Left renal cortex interstitium (tissue), 4 donors: Measurements from ENCODE around the gene OLIG2. TPM values are rescaled to one million over a fixed set of nuclear protein-coding genes. Genes with fewer than 3 reads are reported as not detected.

Experiments
- DNase-seq, 4 donors: peaks; one replicate each; pipeline ENCODE4 v3.0.0-alpha.2; 2013; ENCODE audit warnings: low read depth in 4 of 4, low spot score in 2 of 4, missing footprints in 1 of 4
- polyA plus RNA-seq, 4 donors: library from polyadenylated mRNA; unstranded; fragments of 120-200 nt; gene quantifications; one replicate each; pipeline ENCODE4 v1.2.1, GENCODE V29; 2013; ENCODE audit not compliant: insufficient read length in 4 of 4

Gene OLIG2
- polyA plus RNA-seq, 4 donors = 0.33 TPM; not detected in 3

GRCh38 chr21:33019885-33020557, 5.7 kb upstream of the OLIG2 start:
- DNase-seq = no peak

- DNase-seq = no peak
Measured at GRCh38 chr21:33020558-33021100, 5.1 kb upstream of the OLIG2 start.

GRCh38 chr21:33021150-33021549, 4.6 kb upstream of the OLIG2 start:
- no peak for DNase-seq

GRCh38 chr21:33021667-33022066, 4.1 kb upstream of the OLIG2 start:
- DNase-seq = no peak

- no peak for DNase-seq
Measured at GRCh38 chr21:33022489-33022827, 3.3 kb upstream of the OLIG2 start.

- no peak for DNase-seq
Measured at GRCh38 chr21:33022828-33023573, 2.7 kb upstream of the OLIG2 start.

- no peak for DNase-seq
Measured at GRCh38 chr21:33023574-33024200, 2.0 kb upstream of the OLIG2 start.

- no peak for DNase-seq
Measured at GRCh38 chr21:33024201-33025103, 1.3 kb upstream of the OLIG2 start.

- DNase-seq = no peak
Measured at GRCh38 chr21:33025106-33025488, 638 bp upstream of the OLIG2 start.

GRCh38 chr21:33026443-33026858, 716 bp downstream of the OLIG2 start:
- DNase-seq = no peak

GRCh38 chr21:33026878-33027400, 1.2 kb downstream of the OLIG2 start:
- DNase-seq = no peak

GRCh38 chr21:33027401-33028286, 1.9 kb downstream of the OLIG2 start:
- no peak for DNase-seq

- no peak for DNase-seq
Measured at GRCh38 chr21:33028287-33028670, 2.5 kb downstream of the OLIG2 start.

GRCh38 chr21:33028773-33029384, 3.1 kb downstream of the OLIG2 start:
- DNase-seq = no peak

- no peak for DNase-seq
Measured at GRCh38 chr21:33029385-33029921, 3.7 kb downstream of the OLIG2 start.

- no peak for DNase-seq
Measured at GRCh38 chr21:33029975-33030461, 4.3 kb downstream of the OLIG2 start.

- no peak for DNase-seq
Measured at GRCh38 chr21:33030633-33031032, 4.9 kb downstream of the OLIG2 start.

- DNase-seq = no peak
Measured at GRCh38 chr21:33031152-33031911, 5.6 kb downstream of the OLIG2 start.
